ENCODE measurements around the gene NEGR1.

Gene NEGR1

DNA sequence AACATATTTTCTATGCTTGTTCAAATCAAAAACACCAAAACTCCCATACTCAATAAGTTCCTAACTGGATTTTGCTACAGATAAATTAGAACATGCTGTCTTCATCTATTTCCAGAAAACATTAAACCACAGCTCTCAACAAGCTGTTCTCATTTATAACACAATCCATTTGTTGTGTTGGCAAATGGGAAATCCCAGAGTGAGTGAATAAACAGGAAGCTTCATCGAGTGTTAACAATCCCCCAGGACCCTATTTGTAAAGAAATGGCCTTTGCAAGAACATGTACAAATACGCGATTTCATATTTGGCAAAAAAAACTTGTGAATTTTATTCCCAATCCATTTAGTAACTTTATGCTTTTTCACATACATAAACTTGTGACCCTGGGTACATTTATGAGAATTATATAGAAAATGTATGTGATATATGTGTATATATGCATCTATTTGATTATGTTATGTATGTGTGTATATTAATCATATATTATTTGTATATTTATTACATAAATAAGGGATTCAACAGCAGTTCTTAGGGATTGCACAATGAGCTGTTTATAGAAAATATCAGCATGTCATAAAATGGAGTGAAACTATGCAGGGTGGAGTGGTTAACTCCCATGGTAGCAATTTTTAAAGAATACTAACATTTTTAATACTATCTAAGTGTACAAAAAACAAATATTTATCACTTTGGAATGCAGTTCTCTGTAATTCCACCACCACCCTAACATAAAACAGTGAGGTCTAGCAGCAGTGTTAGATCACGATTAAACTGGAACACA, 160.0 kb downstream of the NEGR1 start:
- DNase-seq (ENCODE audit: low read depth in 2 of 2, low spot score in 1 of 2), result no peak

DNA sequence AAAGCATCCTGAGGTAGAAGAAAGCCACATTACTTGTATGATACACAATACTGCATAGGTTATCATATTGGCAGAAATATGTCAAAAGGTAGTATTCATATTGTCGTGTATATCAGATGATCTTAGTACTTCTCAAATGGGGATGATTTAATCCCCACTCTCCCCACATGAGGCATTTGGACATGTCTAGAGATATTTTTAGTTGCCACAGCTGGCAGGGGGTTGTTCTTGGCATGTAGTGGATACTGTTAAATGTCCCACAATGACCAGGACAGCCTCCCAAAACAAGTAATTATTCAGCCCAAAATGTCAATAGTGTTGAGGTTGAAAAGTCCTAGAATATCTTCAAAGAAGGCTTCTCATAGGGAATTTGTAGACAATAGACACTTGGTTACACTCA, 162.8 kb downstream of the NEGR1 start:
- DNase-seq (ENCODE audit: low read depth in 2 of 2, low spot score in 1 of 2), result no peak

DNA sequence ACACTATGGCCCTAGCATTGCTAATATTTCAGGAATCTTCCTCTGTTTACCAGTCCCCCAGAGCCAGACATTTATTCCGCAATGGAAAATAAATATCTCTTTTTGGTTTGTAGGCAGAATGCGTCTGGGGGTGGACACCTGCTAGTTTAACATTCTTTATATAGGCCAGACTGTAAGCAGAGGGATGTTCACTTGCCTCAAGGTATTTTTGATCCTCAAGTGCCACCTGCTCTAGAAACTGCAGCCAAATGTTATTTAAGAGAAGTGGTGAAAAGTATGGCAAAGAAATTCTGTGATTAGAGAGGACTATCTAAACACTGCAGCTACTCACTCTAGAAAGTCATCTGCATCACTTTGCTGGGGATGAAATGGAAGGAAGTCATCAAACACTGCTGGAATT, 164.7 kb downstream of the NEGR1 start:
- no peak for DNase-seq (ENCODE audit: low read depth in 2 of 2, low spot score in 1 of 2)

DNA sequence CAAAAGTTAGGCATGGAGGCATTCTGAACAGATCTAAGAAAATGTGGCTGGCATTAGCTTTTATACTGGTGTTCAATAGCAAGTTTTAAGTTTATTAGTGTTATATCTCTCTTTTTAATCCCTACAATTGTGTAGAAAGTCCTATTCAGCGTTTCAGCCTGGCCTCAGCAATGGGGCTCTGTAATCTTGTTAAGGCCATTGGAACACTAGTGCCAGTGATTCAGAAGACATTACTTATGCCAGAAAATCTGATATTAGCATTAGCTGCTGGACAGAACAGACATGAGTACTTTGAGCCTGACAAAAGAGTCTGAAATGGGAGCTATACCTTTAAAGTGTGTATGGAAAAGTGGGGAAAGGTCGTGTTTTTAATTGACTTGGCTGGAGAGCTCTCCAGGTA, 167.0 kb downstream of the NEGR1 start:
- no peak for DNase-seq (ENCODE audit: low read depth in 2 of 2, low spot score in 1 of 2)

DNA sequence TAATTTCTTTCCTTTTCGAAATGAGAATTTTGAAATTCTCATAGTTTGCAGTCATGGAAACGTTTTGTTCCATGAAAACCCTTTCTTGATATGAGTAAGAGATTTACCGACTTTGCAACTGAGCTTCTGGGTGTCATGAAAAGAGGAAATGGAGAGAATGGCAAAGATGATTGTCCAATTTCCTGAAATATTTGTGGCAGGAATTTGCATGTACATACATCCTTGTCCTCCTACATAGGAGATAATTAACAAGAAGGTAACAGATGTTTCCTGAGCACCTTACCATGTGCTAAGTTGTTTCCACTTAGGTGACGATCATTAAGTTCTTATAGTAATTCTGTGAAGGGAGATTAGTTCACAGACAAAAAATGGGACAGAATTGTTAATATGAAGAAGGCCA, 170.7 kb downstream of the NEGR1 start:
- DNase-seq (ENCODE audit: low read depth in 2 of 2, low spot score in 1 of 2), result no peak

DNA sequence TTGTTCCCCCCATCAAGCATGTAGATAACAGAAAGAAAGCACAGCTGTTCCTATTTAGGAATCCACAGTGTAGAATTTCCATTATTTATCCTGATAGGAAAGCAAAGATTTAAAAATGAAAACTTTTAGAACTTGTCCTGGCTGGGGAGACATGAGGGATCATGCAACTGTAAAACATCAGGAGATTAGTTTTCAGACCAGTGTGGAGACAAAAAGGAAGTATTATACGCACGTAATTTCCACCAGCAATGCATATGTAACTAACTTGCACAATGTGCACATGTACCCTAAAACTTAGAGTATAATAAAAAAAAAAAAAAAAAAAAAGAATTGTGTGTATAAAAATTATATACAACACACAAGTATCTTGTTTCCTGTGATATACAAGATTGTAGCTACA, 172.4 kb downstream of the NEGR1 start:
- DNase-seq (ENCODE audit: low read depth in 2 of 2, low spot score in 1 of 2), result no peak

DNA sequence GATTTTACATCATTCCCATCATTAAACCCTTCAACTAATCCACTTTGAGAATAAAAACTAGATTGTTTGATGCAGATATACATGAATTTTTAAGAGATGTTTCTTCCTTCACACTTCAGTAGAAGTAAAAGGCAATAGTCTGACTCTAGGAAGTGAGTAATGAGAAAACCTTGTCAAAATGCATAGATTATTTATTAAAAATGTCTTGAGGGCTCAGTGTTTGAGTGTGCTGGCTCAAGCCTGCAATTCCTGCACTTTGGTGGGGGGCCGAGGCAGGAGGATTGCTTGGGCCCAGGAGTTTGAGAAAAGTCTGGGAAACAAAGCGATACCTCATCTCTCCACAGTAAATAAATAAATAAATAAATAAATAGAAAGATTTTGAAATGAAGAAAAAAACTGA, 177.1 kb downstream of the NEGR1 start:
- no peak for DNase-seq (ENCODE audit: low read depth in 2 of 2, low spot score in 1 of 2)

DNA sequence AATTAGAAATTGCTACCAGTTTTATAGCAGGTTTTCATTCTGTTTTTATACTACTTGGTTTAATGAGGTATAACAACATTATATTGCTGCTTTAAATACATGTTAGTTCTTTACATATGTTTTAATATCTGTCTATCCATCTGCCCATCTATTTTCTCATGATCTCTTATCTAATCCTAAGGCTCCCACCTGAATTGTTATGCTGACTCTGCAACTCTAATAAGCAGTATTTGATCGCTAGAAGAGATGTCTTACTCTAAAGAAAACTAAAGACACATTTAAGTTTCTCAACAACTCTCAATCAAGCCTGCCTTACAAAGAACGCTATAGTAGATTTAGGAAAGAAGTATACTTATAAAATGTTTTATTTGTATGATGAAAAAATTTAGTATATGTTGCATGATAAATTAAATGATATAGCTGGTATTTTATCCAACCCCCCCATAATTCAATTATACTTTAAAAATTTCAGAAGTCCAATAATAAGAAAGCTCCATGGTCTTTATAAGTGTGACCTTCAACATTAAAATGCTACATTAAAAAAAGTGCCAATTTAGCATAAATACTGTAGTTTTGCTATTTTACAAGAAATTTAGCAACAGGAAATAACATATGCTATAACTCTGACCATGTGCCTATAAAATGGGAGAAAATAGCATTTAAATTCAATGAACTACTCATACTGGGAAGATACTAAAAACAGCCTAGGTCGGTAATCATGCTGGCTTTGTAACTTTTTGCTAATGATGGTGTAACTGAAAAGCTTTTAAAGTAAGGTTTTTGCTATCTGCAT, 180.3 kb downstream of the NEGR1 start:
- DNase-seq (ENCODE audit: low read depth in 2 of 2, low spot score in 1 of 2), result no peak

DNA sequence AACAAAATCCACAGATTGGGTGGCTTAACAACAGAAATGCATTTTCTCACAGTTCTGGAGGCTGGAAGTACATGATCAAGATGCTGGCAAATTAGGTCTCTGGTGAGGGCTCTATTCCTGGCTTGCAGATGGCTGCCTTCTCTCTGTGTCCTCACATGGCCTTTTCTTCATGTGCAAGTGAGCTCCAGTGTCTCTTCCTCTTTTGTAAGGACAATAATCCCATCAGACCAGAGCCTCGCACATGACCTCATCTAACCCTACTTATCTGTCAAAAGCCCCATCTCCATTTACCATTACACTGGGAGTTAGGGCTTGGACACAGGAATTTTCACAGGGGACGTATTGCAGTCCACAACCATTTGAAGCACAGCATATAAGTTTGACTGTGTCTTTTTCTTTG, 181.6 kb downstream of the NEGR1 start:
- no peak for DNase-seq (ENCODE audit: low read depth in 2 of 2, low spot score in 1 of 2)

DNA sequence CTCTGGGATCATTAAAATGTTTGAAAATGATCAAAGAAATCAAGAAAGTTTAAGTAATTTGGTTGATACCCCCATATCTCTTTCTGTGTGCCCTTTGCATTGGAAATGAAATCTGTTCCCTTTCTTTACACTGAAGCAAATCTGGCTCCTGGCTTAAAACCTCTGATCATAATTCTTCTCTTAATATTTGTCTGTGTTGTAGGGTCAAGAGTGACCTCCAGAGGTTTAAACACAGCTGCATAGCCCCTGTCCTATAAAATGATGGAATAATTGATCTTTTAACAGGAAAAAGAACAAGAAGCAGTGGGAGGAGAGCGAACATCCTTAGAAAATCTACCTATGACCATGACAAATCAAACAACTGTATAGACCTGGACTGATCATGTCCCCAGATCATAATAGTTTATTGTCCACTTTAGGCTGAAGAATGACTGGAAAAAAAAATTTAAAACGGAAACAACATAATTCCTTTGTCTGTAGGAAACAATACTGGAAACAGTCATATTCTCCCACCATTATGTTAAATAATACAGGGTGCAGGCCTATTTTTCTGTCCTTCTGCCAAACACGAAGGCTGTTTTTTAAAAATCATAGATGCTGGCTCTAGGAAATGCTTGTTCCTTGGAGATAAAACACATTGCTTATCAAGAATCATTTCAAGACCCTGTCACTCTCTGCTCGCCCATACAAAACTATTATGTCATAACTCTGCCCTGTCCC, 184.3 kb downstream of the NEGR1 start:
- no peak for DNase-seq (ENCODE audit: low read depth in 2 of 2, low spot score in 1 of 2)

DNA sequence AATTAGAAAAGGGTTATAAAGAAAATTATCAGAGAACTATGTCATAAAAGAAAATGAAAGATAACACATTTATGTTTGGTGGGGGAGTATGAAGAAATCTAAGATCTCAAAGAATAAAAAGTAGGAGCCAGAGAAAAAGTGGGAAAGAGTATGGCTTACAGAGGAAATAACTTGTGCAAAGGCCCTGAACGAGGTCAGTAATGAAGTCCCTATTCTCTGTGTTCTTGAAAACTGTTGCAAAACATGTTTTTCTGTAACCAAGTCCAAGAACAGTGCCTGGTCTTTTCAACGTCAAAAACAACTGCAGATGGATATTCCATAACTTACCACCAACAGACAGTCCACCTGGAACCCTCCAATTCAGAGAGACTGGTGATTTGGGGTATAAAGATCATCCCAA, 188.1 kb downstream of the NEGR1 start:
- no peak for DNase-seq (ENCODE audit: low read depth in 2 of 2, low spot score in 1 of 2)

DNA sequence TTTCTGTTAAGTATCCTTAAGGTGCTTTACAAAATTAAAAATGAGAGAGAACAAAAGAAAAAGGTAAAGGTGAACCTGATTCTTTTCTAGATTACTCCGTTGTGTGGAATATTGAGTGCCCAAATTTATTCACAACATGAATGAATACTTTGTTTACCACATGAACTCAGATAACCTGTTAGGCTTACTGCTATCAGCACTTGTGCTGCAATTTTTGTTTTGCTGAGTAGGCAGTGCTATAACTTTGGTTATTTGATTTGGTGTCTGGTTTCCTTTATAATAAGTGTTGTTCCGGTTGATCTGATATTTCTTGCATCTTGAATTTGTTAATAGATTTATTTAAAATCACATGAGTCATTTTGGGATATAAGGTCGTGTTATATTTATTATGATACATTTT, 195.9 kb downstream of the NEGR1 start:
- DNase-seq (ENCODE audit: low read depth in 2 of 2, low spot score in 1 of 2), result no peak

DNA sequence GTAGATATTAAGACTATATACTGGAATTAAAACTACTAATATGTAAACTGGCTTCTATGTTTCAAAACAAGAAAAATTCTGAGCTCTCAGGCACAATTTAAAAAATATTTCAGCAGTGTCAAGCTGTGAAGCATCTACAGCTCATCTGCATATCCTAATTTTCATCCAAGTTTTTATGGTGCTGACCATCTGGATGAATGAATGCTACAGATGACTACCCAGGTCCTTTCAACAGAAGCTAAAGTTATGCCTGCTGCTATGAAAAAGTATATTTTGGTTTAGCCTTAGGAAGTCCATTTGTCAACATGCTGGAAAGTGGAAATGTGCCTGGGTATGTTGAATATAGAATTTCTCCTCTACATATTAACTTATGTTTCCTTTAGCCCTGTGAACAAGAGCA, 206.9 kb downstream of the NEGR1 start:
- no peak for DNase-seq (ENCODE audit: low read depth in 2 of 2, low spot score in 1 of 2)

DNA sequence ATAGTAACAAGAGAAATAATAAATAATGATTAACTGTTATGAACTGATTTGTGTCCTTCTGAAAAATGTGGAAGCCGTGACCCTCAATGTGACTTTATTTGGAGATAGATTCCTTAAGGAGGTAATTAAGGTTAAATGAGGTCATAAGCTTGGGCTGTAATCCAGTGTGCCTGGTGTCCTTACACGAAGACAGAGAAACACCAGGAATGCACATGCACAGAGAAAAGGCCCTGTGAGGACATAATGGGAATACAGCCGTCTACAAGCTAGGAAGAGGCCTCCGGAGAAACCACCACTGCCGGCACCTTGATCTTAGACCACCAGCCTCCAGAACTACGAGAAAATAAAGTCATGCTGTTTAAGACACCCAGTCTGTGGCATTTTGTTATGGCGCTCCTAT, 215.9 kb downstream of the NEGR1 start:
- DNase-seq (ENCODE audit: low read depth in 2 of 2, low spot score in 1 of 2), result no peak

DNA sequence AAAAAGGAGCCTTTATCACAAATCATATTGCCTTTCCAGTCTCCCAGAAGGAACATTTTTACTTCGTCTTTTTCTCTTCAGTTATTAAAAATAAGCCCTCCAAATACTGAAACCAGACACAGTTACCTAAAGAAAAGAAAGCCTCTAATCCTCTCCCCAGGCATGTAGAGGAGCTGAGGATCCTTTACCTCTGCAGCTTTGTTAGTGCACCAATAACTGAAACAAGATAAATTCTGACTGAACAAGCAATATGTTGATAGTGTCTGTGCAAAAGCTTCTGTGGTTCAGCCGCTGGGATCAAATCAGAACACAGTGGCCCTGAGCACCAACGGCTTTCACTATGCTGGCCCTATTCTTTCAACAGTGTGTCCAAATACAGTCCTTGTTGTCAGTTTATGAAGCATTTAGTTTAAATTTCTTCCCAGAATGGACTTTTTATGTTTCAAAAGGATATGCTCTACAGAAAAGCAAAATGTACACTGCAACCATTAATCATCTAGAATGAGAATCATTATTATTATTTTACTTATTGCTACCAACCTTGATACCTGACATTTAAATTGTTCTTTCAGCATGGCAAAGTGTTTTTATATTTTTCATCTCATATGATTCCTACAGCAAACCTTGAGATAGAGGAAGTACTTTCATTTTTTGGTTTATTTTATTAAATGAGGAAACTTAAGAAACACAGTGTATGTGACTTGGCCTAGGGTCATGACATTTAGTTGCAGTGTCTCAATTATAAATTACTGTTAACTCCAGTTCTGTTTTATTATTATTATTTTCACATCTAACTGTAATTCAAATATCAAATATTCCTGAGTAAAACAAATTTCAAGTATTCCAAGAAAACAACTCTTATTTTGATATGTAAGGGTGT, 217.9 kb downstream of the NEGR1 start:
- DNase-seq (ENCODE audit: low read depth in 2 of 2, low spot score in 1 of 2), result no peak

DNA sequence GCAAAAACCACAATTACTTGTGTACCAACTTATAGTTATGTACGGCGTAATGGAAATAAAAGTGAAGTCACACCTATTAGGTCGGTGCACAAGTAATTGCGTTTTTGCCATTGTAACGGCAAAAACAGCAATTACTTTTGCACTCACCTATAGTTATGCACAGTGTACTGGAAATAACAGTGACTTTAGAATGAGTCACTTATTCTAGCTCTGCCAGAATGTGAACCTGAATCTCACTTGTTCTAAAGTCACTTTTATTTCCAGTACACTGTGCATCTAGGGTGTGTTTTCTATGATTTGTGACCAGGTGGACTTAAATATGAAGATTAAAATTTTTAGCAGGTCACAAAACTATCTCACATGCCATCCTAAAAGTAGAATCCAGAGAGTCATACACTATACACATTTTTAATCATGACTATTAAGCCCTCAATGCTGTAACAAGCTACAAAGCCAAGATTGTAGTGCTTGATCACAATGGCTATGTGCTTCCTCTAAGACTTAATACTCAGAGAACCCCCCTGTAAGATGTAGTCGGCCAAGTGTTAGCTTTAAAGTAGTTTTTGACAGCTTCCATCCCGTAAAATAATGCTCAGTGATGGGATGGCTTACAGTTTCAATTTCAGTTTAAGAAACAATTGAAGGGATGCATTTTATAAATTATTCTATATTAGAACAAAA, 218.8 kb downstream of the NEGR1 start:
- no peak for DNase-seq (ENCODE audit: low read depth in 2 of 2, low spot score in 1 of 2)

DNA sequence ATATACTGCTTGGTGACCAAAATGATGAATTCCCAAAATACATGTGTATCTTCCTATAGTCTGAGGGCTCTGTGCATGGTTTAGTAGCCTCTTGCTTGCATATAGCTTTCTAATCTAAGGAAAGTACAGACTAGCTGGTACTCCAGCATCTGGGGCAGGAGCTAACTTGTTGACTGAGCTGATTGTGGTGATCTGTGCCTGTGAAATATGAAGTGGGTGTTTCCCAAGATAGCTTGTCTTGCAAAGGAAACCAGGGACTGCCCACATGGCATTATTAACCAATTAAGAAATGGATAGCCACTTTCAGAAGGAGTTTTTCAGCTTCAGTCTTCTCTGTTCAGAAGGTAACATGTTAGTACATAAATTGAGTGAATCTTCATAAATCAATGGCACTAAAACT, 219.8 kb downstream of the NEGR1 start:
- no peak for DNase-seq (ENCODE audit: low read depth in 2 of 2, low spot score in 1 of 2)

DNA sequence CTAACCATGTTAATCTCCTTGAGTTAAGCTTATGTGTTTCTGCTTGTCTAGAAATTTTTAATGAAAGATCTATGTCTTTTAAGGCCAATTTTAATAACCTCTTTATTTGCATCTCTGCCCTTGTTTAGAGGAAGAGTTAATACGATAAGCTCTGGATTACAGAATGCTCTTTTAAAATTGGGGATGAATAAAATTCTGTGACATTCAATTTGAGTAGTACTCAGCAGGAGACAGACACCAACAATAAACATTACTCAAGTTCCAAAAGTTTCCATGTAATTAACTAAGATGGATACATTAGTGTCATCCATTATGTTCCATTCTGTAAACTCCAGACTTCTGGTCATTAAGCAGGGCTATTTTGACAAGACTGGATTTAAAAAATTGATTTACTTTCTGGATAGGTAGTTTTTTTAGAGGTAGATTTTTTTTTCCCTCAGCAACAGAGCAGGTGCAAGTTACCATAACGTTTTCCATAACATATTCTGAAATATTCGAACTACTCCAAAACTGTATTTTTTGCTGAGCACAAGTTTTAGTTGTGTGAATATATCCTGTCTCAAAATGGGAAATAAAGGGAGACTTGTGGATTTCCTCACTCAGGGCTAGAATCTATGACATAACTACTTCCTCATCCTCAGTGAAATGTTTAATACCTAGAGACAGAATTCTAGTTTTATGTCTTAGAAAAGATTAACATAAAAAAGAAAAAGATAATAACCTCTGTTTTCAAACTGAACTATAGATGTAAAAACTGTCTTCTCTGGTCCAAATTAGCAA, 221.7 kb downstream of the NEGR1 start:
- no peak for DNase-seq (ENCODE audit: low read depth in 2 of 2, low spot score in 1 of 2)

DNA sequence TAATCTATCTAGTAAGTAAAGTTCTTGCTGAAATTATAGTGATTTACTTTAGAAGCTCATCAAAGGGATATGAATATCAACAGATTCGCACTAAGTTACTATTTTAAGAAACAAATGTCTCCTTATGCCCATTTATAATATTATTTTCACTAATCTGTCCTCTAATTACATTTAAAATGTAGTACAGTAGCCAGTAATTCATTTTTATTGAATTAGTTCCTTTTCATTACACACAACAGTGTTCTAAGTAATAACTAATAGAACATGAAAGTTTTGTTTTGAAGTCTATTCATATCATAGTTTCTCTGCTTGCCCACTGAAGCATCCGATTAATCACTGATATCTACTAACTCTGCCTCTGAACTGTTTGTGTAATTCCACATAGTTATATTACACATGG, 225.8 kb downstream of the NEGR1 start:
- DNase-seq (ENCODE audit: low read depth in 2 of 2, low spot score in 1 of 2), result no peak

DNA sequence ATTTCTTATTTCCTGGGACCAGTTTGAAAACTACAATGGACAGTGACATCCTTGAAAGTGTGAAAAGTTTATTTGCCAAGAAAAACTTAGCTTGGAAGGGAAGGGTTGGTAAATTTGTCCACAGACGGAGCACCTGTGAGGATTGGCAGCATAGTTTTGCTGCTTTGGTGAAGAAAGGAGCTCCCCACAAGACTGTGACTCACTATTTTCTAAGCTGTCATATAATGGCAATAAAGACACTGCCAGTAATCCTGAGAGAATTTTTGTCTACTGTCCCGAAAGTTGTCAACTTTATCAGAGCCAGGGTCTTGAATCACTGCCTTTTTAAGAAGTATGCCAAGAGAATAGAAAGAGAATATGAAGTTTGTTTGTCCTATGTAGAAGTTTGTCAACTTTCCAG, 230.8 kb downstream of the NEGR1 start:
- DNase-seq (ENCODE audit: low read depth in 2 of 2, low spot score in 1 of 2), result no peak
